ENCODE measurements around the gene DNMT3A.

Gene DNMT3A

GRCh38 chr2:25312958-25313710 is 28.6 kb downstream of the DNMT3A start:
- POLR2A ChIA-PET = no interaction called here
- no peak for DNase-seq (ENCODE audit: extremely low spot score)
- CTCF ChIA-PET = no interaction called here
- TF ChIP-seq ELF4 (IDR thresholded peaks at IDR 0.05) (no peak), FOXA1 (IDR thresholded peaks at IDR 0.05) (no peak), TARDBP (IDR thresholded peaks at IDR 0.05) (no peak), L3MBTL2 (conservative IDR thresholded peaks at IDR 0.05) (no peak), LEF1 (IDR thresholded peaks at IDR 0.05; ENCODE audit: borderline replicate concordance) (no peak), ARNT (IDR thresholded peaks at IDR 0.05) (no peak), HDGF (IDR thresholded peaks at IDR 0.05; ENCODE audit: borderline replicate concordance) (no peak), FOXM1 (IDR thresholded peaks at IDR 0.05; ENCODE audit: borderline replicate concordance) (no peak), PKNOX1 (IDR thresholded peaks at IDR 0.05) (no peak), ZNF384 (IDR thresholded peaks at IDR 0.05) (no peak), BHLHE40 (IDR thresholded peaks at IDR 0.05; ENCODE audit: borderline replicate concordance) (no peak), CTBP1 (IDR thresholded peaks at IDR 0.05; ENCODE audit: borderline replicate concordance) (no peak), SUZ12 (IDR thresholded peaks at IDR 0.05) (no peak), NFRKB (IDR thresholded peaks at IDR 0.05) (no peak), FOXK2 (IDR thresholded peaks at IDR 0.05) (no peak), SP1 (IDR thresholded peaks at IDR 0.05) (no peak)

GRCh38 chr2:25311865-25312575 is 29.7 kb downstream of the DNMT3A start:
- no peak for DNase-seq (ENCODE audit: extremely low spot score)
- TF ChIP-seq ELF4 (IDR thresholded peaks at IDR 0.05) (no peak), BHLHE40 (IDR thresholded peaks at IDR 0.05; ENCODE audit: borderline replicate concordance) (no peak), ZNF384 (IDR thresholded peaks at IDR 0.05) (no peak), PKNOX1 (IDR thresholded peaks at IDR 0.05) (no peak), L3MBTL2 (conservative IDR thresholded peaks at IDR 0.05) (no peak), SUZ12 (IDR thresholded peaks at IDR 0.05) (no peak), CTBP1 (IDR thresholded peaks at IDR 0.05; ENCODE audit: borderline replicate concordance) (no peak), HDGF (IDR thresholded peaks at IDR 0.05; ENCODE audit: borderline replicate concordance) (no peak), LEF1 (IDR thresholded peaks at IDR 0.05; ENCODE audit: borderline replicate concordance) (no peak), FOXA1 (IDR thresholded peaks at IDR 0.05) (no peak), TARDBP (IDR thresholded peaks at IDR 0.05) (no peak), SP1 (IDR thresholded peaks at IDR 0.05) (no peak), ARNT (IDR thresholded peaks at IDR 0.05) (no peak), FOXM1 (IDR thresholded peaks at IDR 0.05; ENCODE audit: borderline replicate concordance) (no peak)
- ChIA-PET POLR2A (no interaction called here), CTCF (no interaction called here)

- TF ChIP-seq HDGF (IDR thresholded peaks at IDR 0.05; ENCODE audit: borderline replicate concordance) = no peak
- no peak for TF ChIP-seq PKNOX1 (IDR thresholded peaks at IDR 0.05)
- no peak for TF ChIP-seq BHLHE40 (IDR thresholded peaks at IDR 0.05; ENCODE audit: borderline replicate concordance)
- TF ChIP-seq ELF4 (IDR thresholded peaks at IDR 0.05) = no peak
- no peak for TF ChIP-seq TARDBP (IDR thresholded peaks at IDR 0.05)
- TF ChIP-seq ZNF384 (IDR thresholded peaks at IDR 0.05) = no peak
- ChIA-PET CTCF (no interaction called here), POLR2A (no interaction called here)
- DNase-seq (ENCODE audit: extremely low spot score) = no peak
These were observed 30.5 kb downstream of the DNMT3A start for GRCh38 chr2:25310965-25311864.

- CTCF ChIA-PET = no interaction called here
- no peak for DNase-seq (ENCODE audit: extremely low spot score)
- POLR2A ChIA-PET = no interaction called here
- no peak for TF ChIP-seq L3MBTL2 (conservative IDR thresholded peaks at IDR 0.05)
- TF ChIP-seq ZNF384 (IDR thresholded peaks at IDR 0.05) = no peak
- no peak for TF ChIP-seq SP1 (IDR thresholded peaks at IDR 0.05)
- TF ChIP-seq FOXK2 (IDR thresholded peaks at IDR 0.05) = no peak
- TF ChIP-seq PKNOX1 (IDR thresholded peaks at IDR 0.05) = no peak
- TF ChIP-seq TARDBP (IDR thresholded peaks at IDR 0.05) = no peak
- no peak for TF ChIP-seq SUZ12 (IDR thresholded peaks at IDR 0.05)
- TF ChIP-seq NFRKB (IDR thresholded peaks at IDR 0.05) = no peak
- TF ChIP-seq ARNT (IDR thresholded peaks at IDR 0.05) = no peak
- no peak for TF ChIP-seq LEF1 (IDR thresholded peaks at IDR 0.05; ENCODE audit: borderline replicate concordance)
These were observed 31.1 kb downstream of the DNMT3A start for GRCh38 chr2:25310709-25310964.

GRCh38 chr2:25309402-25309801 is 32.3 kb downstream of the DNMT3A start:
- POLR2A ChIA-PET = no interaction called here
- CTCF ChIA-PET = interaction anchor here (1.0 kb wide), 1 partner anchor 355 kb away, joined by 3 read pairs; no protein-coding TSS in a partner anchor
- DNase-seq (ENCODE audit: extremely low spot score) = peak; percentile 77
- TF ChIP-seq FOXA1 (IDR thresholded peaks at IDR 0.05) (no peak), ZNF384 (IDR thresholded peaks at IDR 0.05) (no peak), FOXM1 (IDR thresholded peaks at IDR 0.05; ENCODE audit: borderline replicate concordance) (no peak), NFRKB (IDR thresholded peaks at IDR 0.05) (no peak), L3MBTL2 (conservative IDR thresholded peaks at IDR 0.05) (no peak), SP1 (IDR thresholded peaks at IDR 0.05) (no peak), TARDBP (IDR thresholded peaks at IDR 0.05) (no peak), PKNOX1 (IDR thresholded peaks at IDR 0.05) (no peak), LEF1 (IDR thresholded peaks at IDR 0.05; ENCODE audit: borderline replicate concordance) (no peak), CTBP1 (IDR thresholded peaks at IDR 0.05; ENCODE audit: borderline replicate concordance) (no peak), BHLHE40 (IDR thresholded peaks at IDR 0.05; ENCODE audit: borderline replicate concordance) (no peak), ELF4 (IDR thresholded peaks at IDR 0.05) (no peak), HDGF (IDR thresholded peaks at IDR 0.05; ENCODE audit: borderline replicate concordance) (no peak), FOXK2 (IDR thresholded peaks at IDR 0.05) (no peak), SUZ12 (IDR thresholded peaks at IDR 0.05) (no peak), ARNT (IDR thresholded peaks at IDR 0.05) (no peak)

All from HEK293T (cell line).